Left forelimb (tissue), 1 donor: Measurements from ENCODE around the gene TOM1L2.
"Not testable (repeated sequence)": the region's sequence is repeated elsewhere in the genome, so short reads cannot be mapped to it uniquely, and the experiment has no call there.

Experiments
- DNase-seq: peaks from one replicate; pipeline ENCODE4 v3.0.0-alpha.2; 2018; ENCODE audit warnings: low spot score

The TOM1L2 gene

DNA sequence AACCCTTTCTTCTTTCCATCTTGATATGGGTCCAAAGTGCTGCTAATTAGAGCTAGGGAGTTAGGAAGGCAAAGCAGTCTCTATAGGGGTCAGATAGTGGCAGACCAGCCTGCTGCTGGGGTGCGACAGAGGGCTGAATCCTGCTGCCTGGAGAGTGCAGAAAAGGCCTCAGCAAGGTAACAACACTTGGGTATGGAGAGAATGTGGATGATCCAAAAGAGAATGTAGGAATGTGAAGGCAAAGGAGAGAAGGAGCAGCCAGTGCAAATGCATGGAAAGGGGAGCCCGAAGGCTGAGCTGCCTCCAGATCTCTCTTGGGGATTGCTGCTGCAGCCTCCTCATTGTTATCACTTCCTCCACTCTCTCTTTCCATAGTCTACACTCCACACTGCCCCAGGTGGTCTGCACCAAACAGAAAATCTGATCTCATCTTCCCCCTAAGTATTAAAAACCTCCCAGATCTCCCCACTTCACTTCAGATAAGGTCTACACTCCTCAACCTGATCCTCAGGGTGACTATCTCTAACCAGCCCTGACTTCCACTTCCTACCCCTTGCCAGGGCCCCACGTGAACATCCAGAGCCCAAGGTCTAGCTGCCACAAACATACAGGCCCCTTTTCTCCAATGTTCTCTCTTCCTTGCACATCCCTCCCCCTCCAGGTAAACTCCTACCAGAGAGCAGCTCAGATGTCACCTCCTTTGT is 28.8 kb downstream of the TOM1L2 start:
- no peak for DNase-seq

DNA sequence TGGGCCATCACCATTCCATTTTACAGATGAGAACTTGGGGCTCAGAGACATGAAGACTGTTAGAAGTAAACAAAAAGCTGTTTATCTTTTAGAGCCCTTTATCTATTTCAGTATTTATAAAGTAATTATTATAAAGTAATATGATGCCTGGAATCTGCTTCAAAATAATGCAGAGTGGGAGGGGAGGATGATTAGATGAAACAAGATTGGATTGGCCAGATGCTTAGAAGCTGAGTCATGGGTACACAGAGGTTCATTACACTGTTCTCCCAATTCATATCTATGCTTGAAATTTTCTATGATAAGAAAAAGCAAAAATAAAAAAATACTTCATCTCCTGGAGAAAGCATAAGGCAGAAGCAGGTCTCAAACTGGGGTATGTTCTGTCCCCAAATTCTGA is 29.4 kb downstream of the TOM1L2 start:
- no peak for DNase-seq

DNA sequence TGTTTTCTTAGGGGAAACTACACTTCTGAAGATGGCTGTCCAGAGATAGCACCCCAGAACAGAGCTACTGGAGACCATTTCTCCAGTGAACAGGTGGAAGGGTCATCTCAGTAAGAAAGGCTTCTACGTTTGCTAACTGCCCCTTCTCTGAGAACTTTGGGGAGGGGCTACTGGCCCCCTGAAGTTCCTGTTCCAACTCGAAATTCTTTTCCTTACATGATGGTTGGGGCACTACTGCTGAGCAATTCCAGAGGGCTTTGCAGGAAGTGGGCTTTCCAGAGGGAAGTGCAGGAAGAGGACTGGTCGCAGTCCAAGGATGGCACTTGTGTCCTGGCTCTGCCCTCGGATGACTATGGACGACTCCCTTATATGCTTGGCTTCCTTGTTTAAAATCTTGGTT is 31.2 kb downstream of the TOM1L2 start:
- no peak for DNase-seq

GRCh38 chr17:17940441-17940911 is 31.7 kb downstream of the TOM1L2 start:
- no peak for DNase-seq

DNA sequence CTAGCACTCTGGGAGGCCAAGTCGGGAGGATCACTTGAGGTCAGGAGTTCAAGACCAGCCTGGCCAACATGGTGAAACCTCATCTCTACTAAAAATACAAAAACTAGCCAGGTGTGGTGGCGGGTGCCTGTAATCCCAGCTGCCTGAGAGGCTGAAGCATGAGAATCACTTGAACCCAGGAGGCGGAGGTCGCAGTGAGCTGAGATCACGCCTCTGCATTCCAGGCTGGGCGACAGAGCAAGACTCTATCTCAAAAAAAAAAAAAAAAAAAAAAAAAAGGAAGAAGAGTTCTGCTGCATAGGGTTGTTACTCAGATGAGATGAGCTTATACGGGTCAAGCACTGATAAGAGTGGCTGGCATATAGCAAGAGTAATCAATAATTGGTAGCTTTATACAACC is 32.3 kb downstream of the TOM1L2 start:
- DNase-seq, result not testable (repeated sequence)

- DNase-seq, result no peak
Measured at GRCh38 chr17:17938388-17939107, 33.7 kb downstream of the TOM1L2 start.

GRCh38 chr17:17937958-17938357 is 34.2 kb downstream of the TOM1L2 start:
- no peak for DNase-seq

DNA sequence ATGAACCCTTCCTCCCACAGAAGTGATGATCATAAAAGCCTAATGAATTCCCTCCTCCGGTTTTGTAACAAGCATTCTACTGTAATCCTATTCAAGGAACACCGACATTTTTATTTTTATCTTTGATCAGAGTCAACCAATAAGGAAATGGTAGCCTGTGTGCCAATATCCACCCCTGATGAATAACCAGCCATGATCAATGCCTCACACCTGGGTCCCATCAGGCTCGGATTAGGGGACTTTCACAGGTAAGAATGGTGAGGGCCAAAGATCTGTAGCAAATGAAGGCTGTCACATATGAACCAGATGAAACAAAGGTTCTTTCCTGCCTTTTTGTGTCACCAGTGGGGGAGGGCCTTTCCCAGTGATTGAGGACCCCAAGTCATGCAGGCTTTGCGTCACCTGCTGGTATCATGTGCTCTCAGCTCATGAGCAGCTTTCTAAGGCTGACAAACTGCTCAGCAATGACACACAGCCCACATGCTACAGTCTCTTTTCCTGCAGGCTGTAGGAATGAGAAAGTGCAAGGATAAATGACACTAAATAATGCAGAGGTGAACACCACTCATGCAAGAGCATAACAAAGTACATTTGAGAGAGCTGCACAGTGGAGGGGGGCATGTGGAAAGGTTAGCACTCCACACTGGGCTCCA is 34.9 kb downstream of the TOM1L2 start:
- no peak for DNase-seq

GRCh38 chr17:17935321-17936271 is 36.6 kb downstream of the TOM1L2 start:
- no peak for DNase-seq

DNA sequence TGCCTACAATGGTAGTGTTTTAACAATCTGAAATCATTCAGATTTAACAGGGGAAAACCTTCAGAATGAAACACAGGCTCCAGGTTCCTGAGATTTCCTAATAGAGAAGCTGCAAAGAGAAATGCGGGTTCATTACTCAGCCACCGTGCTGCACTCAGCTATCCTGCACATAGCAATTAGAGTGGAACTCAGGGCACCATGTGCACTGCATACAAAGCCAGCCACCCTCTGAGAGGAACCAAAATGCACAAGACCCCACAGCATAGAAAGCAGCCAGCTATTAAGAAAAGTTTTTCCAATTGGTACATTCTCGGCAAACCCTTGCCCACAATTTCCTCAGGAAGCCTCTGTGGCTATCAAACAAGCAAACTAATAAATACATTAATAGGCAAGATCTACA is 37.4 kb downstream of the TOM1L2 start:
- no peak for DNase-seq

GRCh38 chr17:17934214-17934613 is 38.0 kb downstream of the TOM1L2 start:
- no peak for DNase-seq

DNA sequence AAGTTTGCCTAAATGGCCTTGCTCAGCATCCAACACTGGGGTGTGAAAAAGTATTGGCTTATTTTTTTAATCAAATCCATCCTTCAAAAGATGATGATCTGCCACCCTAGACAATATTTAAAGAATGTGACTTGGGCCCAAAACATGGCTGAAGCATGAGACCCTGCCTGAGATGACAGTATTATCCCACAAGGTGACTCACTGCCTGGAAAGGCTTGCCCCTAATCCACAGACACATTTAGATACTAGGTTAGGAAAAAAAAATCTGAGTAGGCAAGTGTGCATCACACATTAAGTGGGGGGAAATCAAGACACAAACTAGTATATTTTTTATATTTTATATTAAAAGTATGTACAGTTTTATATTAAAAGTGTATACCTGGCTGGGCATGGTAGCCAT is 38.4 kb downstream of the TOM1L2 start:
- no peak for DNase-seq

DNA sequence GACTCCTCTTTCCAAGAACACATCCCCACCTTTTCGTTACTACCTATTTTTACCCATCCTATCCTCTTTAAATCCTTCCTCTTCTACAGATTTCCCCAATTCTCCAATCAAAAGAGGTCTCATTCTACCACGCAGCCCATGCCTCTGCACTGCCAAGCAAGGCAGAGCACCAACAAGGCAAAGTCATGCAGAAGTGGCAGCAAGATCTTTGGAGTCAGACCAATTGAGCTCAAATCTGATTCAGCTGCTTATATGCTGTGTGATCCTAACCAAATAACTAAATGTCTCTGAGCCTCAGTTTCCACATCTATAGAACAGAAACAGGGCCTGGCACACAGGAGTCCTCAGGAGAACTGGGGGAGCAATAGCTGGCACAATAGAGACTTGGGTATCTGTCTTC is 41.0 kb downstream of the TOM1L2 start:
- no peak for DNase-seq

- DNase-seq, result no peak
Measured at GRCh38 chr17:17930674-17931073, 41.5 kb downstream of the TOM1L2 start.

GRCh38 chr17:17929655-17930380 is 42.4 kb downstream of the TOM1L2 start:
- DNase-seq, result no peak

- no peak for DNase-seq
Measured at GRCh38 chr17:17928398-17929287, 43.6 kb downstream of the TOM1L2 start.

GRCh38 chr17:17926840-17927449 is 45.3 kb downstream of the TOM1L2 start:
- no peak for DNase-seq

GRCh38 chr17:17926036-17926435 is 46.2 kb downstream of the TOM1L2 start:
- DNase-seq, result no peak

DNA sequence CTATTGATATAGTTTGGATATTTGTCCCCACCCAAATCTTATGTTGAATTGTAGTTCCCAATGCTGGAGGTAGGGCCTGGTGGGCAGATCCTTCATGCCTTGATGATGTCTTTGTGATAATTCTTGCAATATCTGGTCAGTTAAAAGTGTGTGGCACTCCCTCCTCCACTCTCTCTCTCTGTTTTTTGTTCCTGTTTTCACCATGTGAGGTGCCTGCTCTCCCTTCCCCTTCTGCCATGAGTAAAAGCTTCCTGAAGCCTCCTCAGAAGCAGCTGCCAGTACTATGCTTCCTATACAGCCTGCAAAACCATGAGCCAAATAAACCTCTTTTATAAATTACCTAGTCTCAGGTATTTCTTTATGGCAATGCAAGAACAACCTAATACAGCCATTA is 47.3 kb downstream of the TOM1L2 start:
- DNase-seq, result no peak
